Osteoblast (primary cell): ENCODE measurements around the gene NDST3. TPM values are rescaled to one million over a fixed set of nuclear protein-coding genes. Genes with fewer than 3 reads are reported as not detected.

Experiments used
- DNase-seq: peaks from one replicate; pipeline ENCODE4 v3.0.0; 2011; ENCODE audit warnings: low spot score, mixed read lengths; ENCODE audit not compliant: insufficient read length; ENCODE audit errors: missing footprints
- H2AFZ ChIP-seq: 2 replicates; pipeline ENCODE4 v1.6.0; 2011; ENCODE audit warnings: mild to moderate bottlenecking, low read length
- H3K27ac ChIP-seq: 2 replicates; pipeline ENCODE4 v1.5.1; 2011; ENCODE audit warnings: mild to moderate bottlenecking, low read depth, low read length, moderate library complexity
- H3K27me3 ChIP-seq: 2 replicates; pipeline ENCODE4 v1.6.0; 2012; ENCODE audit warnings: mild to moderate bottlenecking, control low read depth, inconsistent platforms, low read length, moderate library complexity; ENCODE audit not compliant: insufficient read depth
- H3K36me3 ChIP-seq: 2 replicates; pipeline ENCODE4 v1.5.1; 2011; ENCODE audit warnings: mild to moderate bottlenecking, low read length, control low read depth, moderate library complexity; ENCODE audit not compliant: insufficient read depth
- H3K4me1 ChIP-seq: 2 replicates; pipeline ENCODE4 v1.5.1; 2011; ENCODE audit warnings: mild to moderate bottlenecking, low read length, control low read depth, moderate library complexity; ENCODE audit not compliant: insufficient read depth
- H3K4me2 ChIP-seq: 2 replicates; pipeline ENCODE4 v1.6.0; 2011; ENCODE audit warnings: mild to moderate bottlenecking, low read length; ENCODE audit not compliant: insufficient read depth
- H3K4me3 ChIP-seq: fragments of 200-600 bp; sonication (generic); 3 replicates; pipeline ENCODE4 v1.5.1; 2012; ENCODE audit warnings: mild to moderate bottlenecking, low read length, inconsistent platforms; ENCODE audit not compliant: insufficient read depth
- H3K79me2 ChIP-seq: 2 replicates; pipeline ENCODE4 v1.6.0; 2012; ENCODE audit warnings: mild to moderate bottlenecking, low read length, control low read depth, inconsistent platforms; ENCODE audit not compliant: insufficient read depth
- H3K9me3 ChIP-seq: 2 replicates; pipeline ENCODE4 v1.5.1; 2011; ENCODE audit warnings: low read depth, low read length, control low read depth
- H4K20me1 ChIP-seq: 2 replicates; pipeline ENCODE4 v1.6.0; 2012; ENCODE audit warnings: mild to moderate bottlenecking, low read length, control low read depth; ENCODE audit not compliant: insufficient read depth
- CTCF ChIP-seq: IDR thresholded peaks from 2 replicates; pipeline ENCODE4 v1.5.1; 2011; ENCODE audit warnings: mild to moderate bottlenecking, low read depth, low read length, moderate library complexity; ENCODE audit errors: extremely low read depth
- total RNA-seq: library from RNA; depleted of rRNA; stranded (reverse); fragments of >200 nt; gene quantifications from 2 replicates; pipeline ENCODE4 v1.2.3, GENCODE V29; 2012

NDST3 gene
- total RNA-seq, 1 donor, result not detected

- Histone ChIP-seq H2AFZ (no peak overlapping the region), H3K4me3 (no peak overlapping the region), H3K27ac (no peak overlapping the region), H3K9me3 (no peaks in the 10 kb centered on the region), H3K36me3 (no peaks in the 10 kb centered on the region), H3K27me3 (no peaks in the 10 kb centered on the region), H3K79me2 (no peaks in the 10 kb centered on the region), H4K20me1 (no peaks in the 10 kb centered on the region), H3K4me2 (no peak overlapping the region), H3K4me1 (no peaks in the 10 kb centered on the region)
- no peak for TF ChIP-seq CTCF
- no peak for DNase-seq
Observed at GRCh38 chr4:118046323-118046722, 12.0 kb downstream of the NDST3 start.

- no peak for TF ChIP-seq CTCF
- H3K4me2 ChIP-seq, result no peak overlapping the region
Observed at GRCh38 chr4:118047043-118047442, 12.8 kb downstream of the NDST3 start.

GRCh38 chr4:118058955-118059354, 24.7 kb downstream of the NDST3 start:
- no peak for DNase-seq
- Histone ChIP-seq H3K9me3 (no peaks in the 10 kb centered on the region), H4K20me1 (no peaks in the 10 kb centered on the region), H2AFZ (no peak overlapping the region), H3K27ac (no peak overlapping the region), H3K36me3 (no peaks in the 10 kb centered on the region), H3K4me2 (no peak overlapping the region), H3K4me3 (no peak overlapping the region), H3K79me2 (no peaks in the 10 kb centered on the region), H3K27me3 (no peaks in the 10 kb centered on the region), H3K4me1 (no peaks in the 10 kb centered on the region)
- TF ChIP-seq CTCF, result no peak

More at GRCh38 chr4:118047043-118047442, 12.8 kb downstream of the NDST3 start:
- DNase-seq, result no peak
- Histone ChIP-seq H3K27ac (no peak overlapping the region), H2AFZ (no peak overlapping the region), H3K27me3 (no peaks in the 10 kb centered on the region), H3K36me3 (no peaks in the 10 kb centered on the region), H3K9me3 (no peaks in the 10 kb centered on the region), H3K79me2 (no peaks in the 10 kb centered on the region), H4K20me1 (no peaks in the 10 kb centered on the region), H3K4me1 (no peaks in the 10 kb centered on the region), H3K4me3 (no peak overlapping the region)

GRCh38 chr4:118059397-118059796, 25.1 kb downstream of the NDST3 start:
- H2AFZ ChIP-seq, result no peak overlapping the region
- no peak for TF ChIP-seq CTCF
- no peak overlapping the region for H3K27ac ChIP-seq
- no peak overlapping the region for H3K4me3 ChIP-seq
- H3K36me3 ChIP-seq, result no peaks in the 10 kb centered on the region
- no peaks in the 10 kb centered on the region for H3K79me2 ChIP-seq
- no peak for DNase-seq
- H3K4me2 ChIP-seq, result no peak overlapping the region
- no peaks in the 10 kb centered on the region for H3K27me3 ChIP-seq
- H3K4me1 ChIP-seq, result no peaks in the 10 kb centered on the region
- no peaks in the 10 kb centered on the region for H3K9me3 ChIP-seq
- no peaks in the 10 kb centered on the region for H4K20me1 ChIP-seq
